ENCODE data around the gene SOCS3. TPM values are rescaled to one million over a fixed set of nuclear protein-coding genes. Genes with fewer than 3 reads are reported as not detected.

SOCS3 gene
- total and polyA plus RNA-seq, 2 experiments from 2014 or later: 13.2 to 32.9 TPM

DNA sequence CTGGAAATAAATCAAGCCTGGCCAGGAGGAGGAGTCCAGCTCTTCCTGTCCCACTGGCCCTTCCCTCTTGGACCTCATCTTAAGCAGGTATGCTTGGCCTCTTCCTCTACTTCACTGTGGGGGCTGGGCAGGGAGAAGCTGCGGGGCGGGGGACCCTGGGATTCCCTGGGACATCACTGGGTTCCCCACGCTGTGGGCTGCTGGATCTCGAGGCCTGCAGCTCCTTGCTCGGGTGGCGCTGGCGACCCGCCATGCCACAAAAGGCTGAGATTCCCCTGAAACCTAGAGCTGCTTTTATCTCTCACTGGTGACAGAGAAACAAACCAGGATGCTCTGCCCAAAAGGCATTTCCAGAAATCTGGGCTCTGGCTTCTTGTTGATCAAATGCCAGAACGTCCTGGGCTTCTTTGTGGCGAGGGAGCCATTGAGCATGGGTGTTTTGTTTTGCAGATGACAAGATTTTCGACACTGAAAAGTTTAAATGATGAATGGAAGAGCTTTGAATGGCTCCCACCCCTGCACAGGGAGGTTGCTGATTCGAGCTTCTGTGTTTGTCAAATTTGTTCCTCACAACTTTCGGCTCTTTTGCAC is 10.0 kb upstream of the SOCS3 start:
- Mint-ChIP-seq H3K36me3 (ENCODE audit: low read depth) (no peaks in the 10 kb centered on the region), H3K9me3 (no peaks in the 10 kb centered on the region), H3K4me3 (no peak overlapping the region; the same call in 2 of the 3 replicates), H3K27me3 (ENCODE audit: insufficient read depth, low read depth, poor library complexity) (peaks cover 36% of the 10 kb centered on the region), H3K27ac (peak overlapping the region; percentile 95), H3K4me1 (peaks cover 76% of the 10 kb centered on the region)
- Histone ChIP-seq H3F3A (replicated peaks; ENCODE audit: low read depth) (peaks cover 40% of the 10 kb centered on the region), H3K27me3 (ENCODE audit: insufficient read depth) (no peaks in the 10 kb centered on the region), H3K4me2 (peak overlapping the region; percentile 57), H4K20me1 (replicated peaks; ENCODE audit: insufficient read depth) (no peaks in the 10 kb centered on the region), H3K36me3 (ENCODE audit: insufficient read depth) (no peaks in the 10 kb centered on the region), H3K79me2 (replicated peaks; ENCODE audit: insufficient read depth) (no peaks in the 10 kb centered on the region), H3K4me3 (peak overlapping the region; percentile 21; the same call in 1 of the 2 replicates), H3K4me1 (ENCODE audit: insufficient read depth) (peaks cover 66% of the 10 kb centered on the region), H3K27ac (ENCODE audit: low read depth) (peak overlapping the region; percentile 95), H2AFZ (peak overlapping the region; percentile 8; the same call in 1 of the 2 replicates), H3K9me2 (ENCODE audit: insufficient read depth) (no peaks in the 10 kb centered on the region)
- DNase-seq (ENCODE audit: low spot score) (peak; percentile 69), ATAC-seq (peak; percentile 1; the same call in 1 of the 3 replicates)
- TF ChIP-seq REST (IDR thresholded peaks at IDR 0.05; ENCODE audit: unreplicated experiment) (no peak), NANOG (IDR thresholded peaks at IDR 0.05; ENCODE audit: borderline replicate concordance) (no peak), EZH2phosphoT487 (IDR thresholded peaks at IDR 0.05; ENCODE audit: unreplicated experiment) (no peak)

DNA sequence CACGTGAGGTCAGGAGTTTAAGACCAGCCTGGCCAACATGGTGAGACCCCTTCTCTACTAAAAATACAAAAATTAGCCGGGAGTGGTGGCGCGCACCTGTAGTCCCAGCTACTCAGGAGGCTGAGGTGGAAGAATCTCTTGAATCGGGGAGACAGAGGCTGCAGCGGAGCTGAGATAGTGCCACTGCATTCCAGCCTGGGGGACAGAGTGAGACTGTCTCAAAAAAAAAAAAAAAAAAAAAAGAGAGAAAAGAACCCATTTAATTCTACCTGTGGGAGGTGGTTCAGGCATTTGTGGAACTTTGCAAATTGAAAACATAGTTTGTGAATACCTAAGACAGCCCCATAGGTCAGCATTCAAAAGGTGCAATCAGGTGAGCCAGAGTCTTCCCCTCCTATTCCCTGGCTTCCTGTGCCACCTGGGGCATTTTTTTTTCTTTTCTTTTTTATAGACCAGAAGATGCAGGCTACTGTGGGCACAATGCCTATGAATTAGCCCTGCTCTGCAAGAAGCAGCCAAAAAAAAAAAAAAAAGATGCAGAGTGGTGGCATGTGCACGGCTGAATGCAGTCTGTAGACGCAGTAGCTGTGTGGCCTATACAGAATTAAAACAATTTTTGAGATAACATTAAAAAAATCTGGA is 9.1 kb upstream of the SOCS3 start:
- ATAC-seq (no peak), DNase-seq (ENCODE audit: low spot score) (peak; percentile 73)
- H3K27ac ChIP-seq (ENCODE audit: low read depth): peak overlapping the region; percentile 95
- no peak overlapping the region for H3K4me3 Mint-ChIP-seq
- H3K79me2 ChIP-seq (replicated peaks; ENCODE audit: insufficient read depth): no peaks in the 10 kb centered on the region
- no peaks in the 10 kb centered on the region for H3K36me3 Mint-ChIP-seq (ENCODE audit: low read depth)
- no peaks in the 10 kb centered on the region for H3K27me3 ChIP-seq (ENCODE audit: insufficient read depth)
- no peak overlapping the region for H3K4me3 ChIP-seq
- H3K36me3 ChIP-seq (ENCODE audit: insufficient read depth): no peaks in the 10 kb centered on the region
- no peak overlapping the region for H2AFZ ChIP-seq
- H3K9me2 ChIP-seq (ENCODE audit: insufficient read depth): no peaks in the 10 kb centered on the region
- H3K27ac Mint-ChIP-seq: peak overlapping the region; percentile 95
- H3K4me2 ChIP-seq: peak overlapping the region; percentile 57
- peaks cover 66% of the 10 kb centered on the region for H3K4me1 ChIP-seq (ENCODE audit: insufficient read depth)
- no peaks in the 10 kb centered on the region for H3K9me3 Mint-ChIP-seq
- H3F3A ChIP-seq (replicated peaks; ENCODE audit: low read depth): peaks cover 39% of the 10 kb centered on the region
- no peaks in the 10 kb centered on the region for H4K20me1 ChIP-seq (replicated peaks; ENCODE audit: insufficient read depth)
- peaks cover 75% of the 10 kb centered on the region for H3K4me1 Mint-ChIP-seq
- peaks cover 38% of the 10 kb centered on the region for H3K27me3 Mint-ChIP-seq (ENCODE audit: insufficient read depth, low read depth, poor library complexity)
- TF ChIP-seq REST (IDR thresholded peaks at IDR 0.05; ENCODE audit: unreplicated experiment) (no peak), ZNF114 (CRISPR knock-in tag; IDR thresholded peaks at IDR 0.05) (no peak), ZNF331 (CRISPR knock-in tag; IDR thresholded peaks at IDR 0.05; ENCODE audit: low read depth) (no peak), JUNB (IDR thresholded peaks at IDR 0.05; ENCODE audit: unreplicated experiment) (no peak), STAT1 (IDR thresholded peaks at IDR 0.05; ENCODE audit: unreplicated experiment) (no peak), ETS1 (IDR thresholded peaks at IDR 0.05) (no peak)
